Ovary (tissue), 3 donors: Measurements from ENCODE around the gene GIN1.

ENCODE experiments used
- EP300 ChIP-seq: sonication (generic); formaldehyde crosslinking; IDR thresholded peaks from one replicate; pipeline ENCODE4 v1.6.1; 2017; ENCODE audit warnings: antibody characterized with exemption
- POLR2A ChIP-seq: fragments of 450-650 bp; IDR thresholded peaks from one replicate; pipeline ENCODE4 v1.6.1; 2017; ENCODE audit warnings: antibody characterized with exemption, mild to moderate bottlenecking, moderate library complexity
- TF ChIP-seq, protein P1 (sequence below), 3 donors: fragments of 450-650 bp in 2 of 3; fragments of 200-600 bp in 1 of 3; IDR thresholded peaks; one replicate each; pipeline versions ENCODE4 v1.5.1 to v1.8.0; 2016 to 2022; ENCODE audit warnings: antibody characterized with exemption in 3 of 3, mild to moderate bottlenecking in 1 of 3
- donor health status: DM: no; HTN: no; CAD: no.

DNA sequence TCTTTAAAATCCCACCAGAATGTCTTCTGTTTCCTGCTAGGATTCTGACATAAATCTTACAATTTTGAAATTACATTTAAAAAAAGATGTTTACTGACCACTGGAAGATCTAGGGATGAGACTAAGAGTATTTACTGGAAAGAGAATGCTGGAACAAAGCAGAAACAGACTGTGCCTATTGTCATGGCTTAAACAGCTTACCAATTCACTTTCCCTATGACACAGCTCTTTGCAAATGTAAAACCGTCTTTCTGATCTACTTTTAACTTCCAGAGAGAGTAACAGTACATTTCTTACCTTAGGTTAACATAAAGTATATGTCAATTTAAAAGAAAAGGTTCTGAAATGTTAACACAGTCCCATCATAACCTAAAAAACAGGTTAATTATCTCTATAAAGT is 10.7 kb downstream of the GIN1 start:
- TF ChIP-seq, protein P1, sequence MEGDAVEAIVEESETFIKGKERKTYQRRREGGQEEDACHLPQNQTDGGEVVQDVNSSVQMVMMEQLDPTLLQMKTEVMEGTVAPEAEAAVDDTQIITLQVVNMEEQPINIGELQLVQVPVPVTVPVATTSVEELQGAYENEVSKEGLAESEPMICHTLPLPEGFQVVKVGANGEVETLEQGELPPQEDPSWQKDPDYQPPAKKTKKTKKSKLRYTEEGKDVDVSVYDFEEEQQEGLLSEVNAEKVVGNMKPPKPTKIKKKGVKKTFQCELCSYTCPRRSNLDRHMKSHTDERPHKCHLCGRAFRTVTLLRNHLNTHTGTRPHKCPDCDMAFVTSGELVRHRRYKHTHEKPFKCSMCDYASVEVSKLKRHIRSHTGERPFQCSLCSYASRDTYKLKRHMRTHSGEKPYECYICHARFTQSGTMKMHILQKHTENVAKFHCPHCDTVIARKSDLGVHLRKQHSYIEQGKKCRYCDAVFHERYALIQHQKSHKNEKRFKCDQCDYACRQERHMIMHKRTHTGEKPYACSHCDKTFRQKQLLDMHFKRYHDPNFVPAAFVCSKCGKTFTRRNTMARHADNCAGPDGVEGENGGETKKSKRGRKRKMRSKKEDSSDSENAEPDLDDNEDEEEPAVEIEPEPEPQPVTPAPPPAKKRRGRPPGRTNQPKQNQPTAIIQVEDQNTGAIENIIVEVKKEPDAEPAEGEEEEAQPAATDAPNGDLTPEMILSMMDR (IDR thresholded peaks at IDR 0.05), result no peak
- TF ChIP-seq POLR2A, result no peak
- TF ChIP-seq EP300, result no peak
